C4-2B (cell line): ENCODE measurements around the gene HOXA1.

Experiments used
- H3K27ac ChIP-seq: fragments of 450-650 bp; 2 replicates; pipeline ENCODE4 v1.5.1; 2017
- ZFX ChIP-seq: fragments of 450-650 bp; IDR thresholded peaks from 2 replicates; pipeline ENCODE4 v1.6.1; 2017
- TF ChIP-seq, protein P1 (sequence below): fragments of 450-650 bp; conservative IDR thresholded peaks from 2 replicates; pipeline ENCODE4 v1.5.1; 2017; ENCODE audit warnings: mild to moderate bottlenecking

The HOXA1 gene

DNA sequence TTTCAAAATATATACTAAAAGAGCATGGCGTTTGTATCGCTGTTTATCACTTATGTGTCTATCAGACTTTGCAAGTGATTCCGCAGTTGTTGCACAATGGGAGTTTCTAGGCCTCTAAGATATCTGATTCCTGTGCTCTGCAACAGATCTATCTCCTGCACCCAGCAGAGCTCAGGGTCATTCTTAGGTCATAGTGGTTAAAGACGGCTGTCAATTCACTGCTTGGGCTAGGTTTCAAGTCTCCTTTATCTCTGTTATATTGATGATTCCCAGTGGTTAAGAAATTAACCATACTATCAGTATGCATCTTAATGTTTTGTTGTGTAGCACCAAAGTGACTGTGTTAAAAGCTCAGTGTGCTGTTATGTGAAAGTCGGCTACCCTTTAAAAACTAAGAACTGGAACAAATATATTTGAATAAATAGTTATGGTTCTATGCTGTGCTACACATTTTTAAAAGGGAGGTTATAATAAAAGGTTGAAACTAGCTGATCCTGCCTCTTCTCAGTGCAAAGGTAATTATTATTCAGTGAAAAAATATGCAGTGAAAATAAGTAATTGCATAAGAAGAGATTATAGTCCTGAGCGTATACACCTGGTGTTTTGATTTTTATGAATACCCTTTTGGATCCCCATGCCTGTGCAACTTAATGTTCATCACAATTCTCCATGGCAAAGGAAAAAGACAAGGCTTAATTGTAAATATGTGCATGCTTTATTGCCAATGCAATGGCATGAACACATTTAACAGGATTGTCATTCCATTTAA is 24.0 kb downstream of the HOXA1 start:
- no peak overlapping the region for H3K27ac ChIP-seq
- TF ChIP-seq ZFX, result no peak
- TF ChIP-seq, protein P1, sequence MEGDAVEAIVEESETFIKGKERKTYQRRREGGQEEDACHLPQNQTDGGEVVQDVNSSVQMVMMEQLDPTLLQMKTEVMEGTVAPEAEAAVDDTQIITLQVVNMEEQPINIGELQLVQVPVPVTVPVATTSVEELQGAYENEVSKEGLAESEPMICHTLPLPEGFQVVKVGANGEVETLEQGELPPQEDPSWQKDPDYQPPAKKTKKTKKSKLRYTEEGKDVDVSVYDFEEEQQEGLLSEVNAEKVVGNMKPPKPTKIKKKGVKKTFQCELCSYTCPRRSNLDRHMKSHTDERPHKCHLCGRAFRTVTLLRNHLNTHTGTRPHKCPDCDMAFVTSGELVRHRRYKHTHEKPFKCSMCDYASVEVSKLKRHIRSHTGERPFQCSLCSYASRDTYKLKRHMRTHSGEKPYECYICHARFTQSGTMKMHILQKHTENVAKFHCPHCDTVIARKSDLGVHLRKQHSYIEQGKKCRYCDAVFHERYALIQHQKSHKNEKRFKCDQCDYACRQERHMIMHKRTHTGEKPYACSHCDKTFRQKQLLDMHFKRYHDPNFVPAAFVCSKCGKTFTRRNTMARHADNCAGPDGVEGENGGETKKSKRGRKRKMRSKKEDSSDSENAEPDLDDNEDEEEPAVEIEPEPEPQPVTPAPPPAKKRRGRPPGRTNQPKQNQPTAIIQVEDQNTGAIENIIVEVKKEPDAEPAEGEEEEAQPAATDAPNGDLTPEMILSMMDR, result no peak

DNA sequence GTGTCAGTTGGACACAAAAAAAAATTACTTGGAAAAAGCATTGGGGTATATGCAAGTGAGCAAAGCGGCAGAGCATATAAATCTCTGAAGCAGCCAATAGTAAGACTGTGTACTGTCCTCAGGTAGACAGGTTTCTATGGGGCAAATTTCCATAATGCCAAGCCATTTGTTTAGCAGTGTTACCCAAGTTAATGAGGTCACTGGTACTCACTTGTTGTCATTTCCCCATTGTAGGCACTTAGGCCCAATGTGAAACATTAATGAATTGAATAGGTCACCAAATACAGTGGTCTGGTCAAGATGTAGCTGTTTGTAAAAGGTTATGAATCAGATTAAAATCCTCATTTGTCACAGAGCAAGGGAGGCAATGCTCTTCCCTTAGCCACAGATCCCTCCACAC is 27.5 kb downstream of the HOXA1 start:
- H3K27ac ChIP-seq, result no peak overlapping the region

DNA sequence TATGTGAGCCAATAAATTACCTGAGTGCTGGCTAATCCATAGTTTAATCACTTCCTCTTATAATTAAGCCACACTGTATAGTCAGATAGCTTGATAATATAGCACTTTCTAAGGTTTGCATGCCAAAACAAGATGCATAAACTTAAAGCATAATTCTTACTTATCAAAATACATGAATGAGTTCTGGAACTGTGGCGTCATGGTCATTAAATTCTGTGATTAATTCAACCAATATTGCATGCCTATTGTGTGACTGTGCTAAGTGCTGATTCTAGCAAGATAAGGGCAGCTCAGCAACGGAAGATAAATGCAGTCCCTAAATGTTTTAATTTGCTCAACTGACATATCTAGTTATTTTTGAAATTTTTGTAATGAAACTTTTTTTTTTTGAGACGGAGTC is 29.7 kb downstream of the HOXA1 start:
- TF ChIP-seq ZFX, result no peak
- no peak overlapping the region for H3K27ac ChIP-seq

More for the DNA sequence above, 27.5 kb downstream of the HOXA1 start:
- no peak for TF ChIP-seq ZFX
- TF ChIP-seq, protein P1, result no peak

DNA sequence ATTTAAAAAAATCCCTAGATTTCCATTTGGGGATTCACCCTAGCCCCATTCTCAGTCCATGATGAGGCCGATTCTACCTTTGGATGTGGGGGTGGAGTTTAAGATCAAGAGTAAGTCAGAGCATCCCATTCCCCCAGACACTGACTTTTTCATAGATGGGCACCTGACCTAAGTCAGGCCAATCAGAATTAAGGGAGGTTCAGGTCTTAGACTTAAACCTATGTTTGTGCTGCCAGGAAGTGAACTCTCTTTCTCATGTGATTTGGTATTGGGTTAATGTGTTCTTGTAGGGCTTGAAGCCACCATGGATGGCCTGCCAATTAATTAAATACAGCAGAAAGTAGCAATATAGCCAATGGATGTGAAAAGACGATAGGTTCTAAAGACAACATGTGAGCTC is 30.1 kb downstream of the HOXA1 start:
- no peak overlapping the region for H3K27ac ChIP-seq
- TF ChIP-seq, protein P1, result no peak
- no peak for TF ChIP-seq ZFX

DNA sequence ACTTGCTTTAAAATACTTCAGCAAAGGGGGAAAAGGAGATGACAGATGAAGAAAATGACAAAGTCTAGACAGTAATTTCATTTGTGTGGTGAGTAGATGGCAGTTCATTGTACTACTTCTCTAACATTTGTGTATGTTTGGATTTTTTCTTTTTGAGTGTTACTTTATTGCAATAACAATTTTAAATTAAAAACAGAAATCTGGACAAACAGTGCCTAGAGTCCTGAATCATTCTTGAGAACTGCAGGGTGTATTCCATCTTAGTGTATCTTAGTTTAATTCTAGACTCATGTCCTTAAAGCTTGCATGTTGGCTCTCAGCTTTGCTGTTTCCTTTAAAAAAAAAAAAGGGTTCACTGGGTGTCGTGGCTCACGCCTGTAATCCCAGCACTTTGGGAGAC is 31.1 kb downstream of the HOXA1 start:
- no peak overlapping the region for H3K27ac ChIP-seq
- TF ChIP-seq, protein P1, result no peak
- TF ChIP-seq ZFX, result no peak

DNA sequence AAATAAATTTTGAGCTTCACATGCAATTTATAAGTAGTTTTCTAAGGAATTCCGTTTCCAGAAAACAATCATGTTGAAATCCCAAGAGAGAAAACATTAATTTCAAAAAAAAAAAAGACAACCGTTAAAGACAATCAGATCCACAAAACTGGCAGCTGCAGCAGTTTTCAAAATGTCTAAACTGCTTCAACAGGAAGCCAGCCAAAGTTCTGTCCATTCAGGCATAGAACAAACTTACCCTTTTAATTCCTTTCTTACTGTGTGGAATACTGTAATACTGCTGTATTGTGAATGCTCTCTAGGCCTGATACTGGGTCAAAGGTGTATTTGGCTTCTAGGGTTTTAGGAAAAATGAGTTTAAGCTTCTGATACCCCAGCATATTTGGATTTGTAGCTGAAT is 31.6 kb downstream of the HOXA1 start:
- TF ChIP-seq, protein P1, result no peak
- TF ChIP-seq ZFX, result no peak
- H3K27ac ChIP-seq, result no peak overlapping the region

DNA sequence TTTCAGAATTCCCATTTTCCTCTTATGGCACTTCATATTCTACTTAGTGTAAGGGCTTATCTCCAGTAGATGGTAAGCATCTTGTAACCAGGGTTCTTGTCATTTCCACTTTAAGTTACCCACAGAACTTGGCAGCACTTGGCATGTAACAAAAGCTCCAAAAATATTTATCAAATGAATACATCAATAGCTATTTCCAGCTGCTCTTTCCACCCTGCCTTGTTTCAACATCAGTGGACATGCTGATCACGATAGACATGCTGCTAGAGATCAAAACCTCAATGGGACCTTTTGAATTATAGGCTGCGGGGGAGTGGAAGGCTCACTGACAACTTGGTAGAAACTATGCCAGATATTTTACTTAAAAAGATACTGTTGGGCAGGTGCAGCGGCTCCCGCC is 32.9 kb downstream of the HOXA1 start:
- H3K27ac ChIP-seq, result no peak overlapping the region
- no peak for TF ChIP-seq ZFX
- TF ChIP-seq, protein P1, result no peak

DNA sequence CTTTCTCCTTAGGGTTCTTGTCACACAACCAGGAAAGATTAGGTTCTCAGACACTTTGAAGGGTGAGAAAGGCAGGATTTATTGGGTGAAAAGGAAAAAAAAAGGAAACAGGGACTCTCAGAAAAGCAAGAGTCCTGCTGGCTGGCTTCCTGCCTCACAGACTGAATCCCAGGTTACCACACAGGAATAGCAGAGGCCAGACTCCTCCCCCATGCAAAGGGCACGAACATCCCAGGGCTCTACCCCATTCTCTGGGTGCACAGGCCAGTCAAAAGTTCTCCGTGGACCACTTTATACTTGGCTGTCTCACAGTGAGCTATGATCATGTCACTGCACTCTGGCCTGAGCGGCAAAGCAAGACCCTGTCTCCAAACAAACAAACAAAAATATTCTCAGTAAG is 42.6 kb downstream of the HOXA1 start:
- H3K27ac ChIP-seq, result no peak overlapping the region
- TF ChIP-seq ZFX, result no peak
- TF ChIP-seq, protein P1, result no peak
